ENCODE results near the gene CEP41. TPM values are rescaled to one million over a fixed set of nuclear protein-coding genes. Genes with fewer than 3 reads are reported as not detected.
A peak's percentile ranks its signal among the peaks of the same experiment; 100 is the strongest.

CEP41 gene
- total RNA-seq, 2 donors from 2014 or later = 6.2 to 7.0 TPM

GRCh38 chr7:130363026-130363847, 77.6 kb downstream of the CEP41 start:
- ATAC-seq (no peak), DNase-seq (no peak)
- intact Hi-C loops (cut with DNase I) = no loop called here

- no peak for ATAC-seq
- intact Hi-C loops (cut with DNase I) = no loop called here
- no peak for DNase-seq
Measured at GRCh38 chr7:130362251-130362816, 78.5 kb downstream of the CEP41 start.

GRCh38 chr7:130361681-130362080, 79.1 kb downstream of the CEP41 start:
- intact Hi-C loops (cut with DNase I) = no loop called here
- DNase-seq (no peak), ATAC-seq (no peak)

GRCh38 chr7:130360518-130360917, 80.3 kb downstream of the CEP41 start:
- ATAC-seq (no peak), DNase-seq (no peak)
- intact Hi-C loops (cut with DNase I) = no loop called here

- no peak for DNase-seq
- no peak for ATAC-seq
- intact Hi-C loops (cut with DNase I) = no loop called here
Measured at GRCh38 chr7:130359276-130359857, 81.4 kb downstream of the CEP41 start.

GRCh38 chr7:130358471-130358870, 82.3 kb downstream of the CEP41 start:
- intact Hi-C loops (cut with DNase I) = no loop called here
- ATAC-seq = no peak

GRCh38 chr7:130356876-130357611, 83.8 kb downstream of the CEP41 start:
- DNase-seq (no peak), ATAC-seq (peak; percentile 9 to 77)
- intact Hi-C loops (cut with DNase I) = no loop called here

More at GRCh38 chr7:130358471-130358870, 82.3 kb downstream of the CEP41 start:
- DNase-seq = no peak

- DNase-seq (peak; percentile 53), ATAC-seq (peak; percentile 82 to 87)
- intact Hi-C loops (cut with DNase I) = no loop called here
Measured at GRCh38 chr7:130356121-130356875, 84.5 kb downstream of the CEP41 start.

GRCh38 chr7:130353196-130353595, 87.6 kb downstream of the CEP41 start:
- intact Hi-C loops (cut with DNase I) = no loop called here

GRCh38 chr7:130352194-130353074, 88.4 kb downstream of the CEP41 start:
- intact Hi-C loops (cut with DNase I) = no loop called here
- no peak for DNase-seq
- peak; percentile 5 to 12 for ATAC-seq

More at GRCh38 chr7:130353196-130353595, 87.6 kb downstream of the CEP41 start:
- ATAC-seq = no peak
- no peak for DNase-seq

GRCh38 chr7:130351791-130352090, 89.1 kb downstream of the CEP41 start:
- no peak for DNase-seq
- ATAC-seq = no peak
- intact Hi-C loops (cut with DNase I) = no loop called here

- DNase-seq (no peak), ATAC-seq (peak; percentile 27 to 44)
- intact Hi-C loops (cut with DNase I) = no loop called here
Measured at GRCh38 chr7:130350945-130351790, 89.6 kb downstream of the CEP41 start.

- ATAC-seq = no peak
- DNase-seq = no peak
- intact Hi-C loops (cut with DNase I) = no loop called here
Measured at GRCh38 chr7:130349911-130350782, 90.7 kb downstream of the CEP41 start.

GRCh38 chr7:130346941-130347340, 93.9 kb downstream of the CEP41 start:
- intact Hi-C loops (cut with DNase I) = no loop called here
- DNase-seq (no peak), ATAC-seq (no peak)

GRCh38 chr7:130346177-130346905, 94.5 kb downstream of the CEP41 start:
- no peak for DNase-seq
- intact Hi-C loops (cut with DNase I) = no loop called here

GRCh38 chr7:130345725-130346124, 95.1 kb downstream of the CEP41 start:
- ATAC-seq = no peak
- no peak for DNase-seq
- intact Hi-C loops (cut with DNase I) = no loop called here

More at GRCh38 chr7:130346177-130346905, 94.5 kb downstream of the CEP41 start:
- no peak for ATAC-seq

All from left cardiac atrium (tissue), 4 donors.